ENCODE results near the gene HSPB8.

HSPB8 gene

DNA sequence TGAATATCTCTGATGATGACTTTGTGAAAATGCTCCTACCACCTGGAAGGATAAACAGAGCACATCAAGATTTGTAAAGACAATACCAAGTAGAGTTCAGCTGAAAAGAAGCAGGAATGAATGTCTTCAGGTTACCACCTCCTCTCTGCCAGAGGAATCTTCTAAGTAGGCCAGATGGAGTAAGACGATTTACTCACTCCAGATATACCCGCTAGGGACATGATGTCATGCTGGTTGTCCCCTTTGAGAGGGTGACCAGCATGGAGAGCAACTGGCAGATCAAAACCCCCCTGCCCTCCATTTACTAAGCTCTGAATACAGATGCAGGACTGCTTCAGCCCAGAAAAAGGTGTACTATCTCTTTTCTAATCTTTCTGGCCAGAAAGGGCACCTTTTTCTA, 39.3 kb upstream of the HSPB8 start:
- in situ Hi-C loops (cut with HindIII; ENCODE audit: low pct_ligation_motif_present, low sequenced_read_pairs): no loop called here

DNA sequence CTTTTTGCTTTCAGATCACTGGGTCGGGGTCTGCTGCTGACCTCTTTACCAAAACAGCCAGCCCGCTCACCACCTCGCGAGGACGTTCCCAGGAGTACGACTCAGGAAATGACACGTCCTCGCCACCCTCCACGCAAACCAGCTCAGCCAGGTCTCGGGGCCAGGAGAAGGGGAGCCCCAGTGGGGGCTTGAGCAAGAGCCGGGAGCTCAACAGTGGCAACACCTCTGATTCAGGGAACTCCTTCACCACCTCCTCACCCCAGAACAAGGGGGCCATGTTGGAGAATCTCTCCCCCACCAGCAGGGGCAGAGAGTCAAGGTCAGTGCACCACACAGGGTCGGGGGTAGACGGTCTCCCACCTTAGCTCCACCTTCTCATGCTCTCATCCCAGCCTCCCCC, 33.4 kb upstream of the HSPB8 start:
- no peaks in the 10 kb centered on the region for H3K27me3 ChIP-seq (replicated peaks)
- no peak overlapping the region for H3K27ac ChIP-seq
- H3K36me3 ChIP-seq (replicated peaks): no peaks in the 10 kb centered on the region
- TF ChIP-seq, protein P1, sequence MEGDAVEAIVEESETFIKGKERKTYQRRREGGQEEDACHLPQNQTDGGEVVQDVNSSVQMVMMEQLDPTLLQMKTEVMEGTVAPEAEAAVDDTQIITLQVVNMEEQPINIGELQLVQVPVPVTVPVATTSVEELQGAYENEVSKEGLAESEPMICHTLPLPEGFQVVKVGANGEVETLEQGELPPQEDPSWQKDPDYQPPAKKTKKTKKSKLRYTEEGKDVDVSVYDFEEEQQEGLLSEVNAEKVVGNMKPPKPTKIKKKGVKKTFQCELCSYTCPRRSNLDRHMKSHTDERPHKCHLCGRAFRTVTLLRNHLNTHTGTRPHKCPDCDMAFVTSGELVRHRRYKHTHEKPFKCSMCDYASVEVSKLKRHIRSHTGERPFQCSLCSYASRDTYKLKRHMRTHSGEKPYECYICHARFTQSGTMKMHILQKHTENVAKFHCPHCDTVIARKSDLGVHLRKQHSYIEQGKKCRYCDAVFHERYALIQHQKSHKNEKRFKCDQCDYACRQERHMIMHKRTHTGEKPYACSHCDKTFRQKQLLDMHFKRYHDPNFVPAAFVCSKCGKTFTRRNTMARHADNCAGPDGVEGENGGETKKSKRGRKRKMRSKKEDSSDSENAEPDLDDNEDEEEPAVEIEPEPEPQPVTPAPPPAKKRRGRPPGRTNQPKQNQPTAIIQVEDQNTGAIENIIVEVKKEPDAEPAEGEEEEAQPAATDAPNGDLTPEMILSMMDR (IDR thresholded peaks at IDR 0.05; ENCODE audit: low read depth, low read length, missing control alignments): no peak
- no peak for DNase-seq
- in situ Hi-C loops (cut with HindIII; ENCODE audit: low pct_ligation_motif_present, low sequenced_read_pairs): no loop called here
- no peak overlapping the region for H3K4me3 ChIP-seq (ENCODE audit: low read depth, low read length)

More for the DNA sequence above, 39.3 kb upstream of the HSPB8 start:
- Histone ChIP-seq H3K36me3 (replicated peaks) (no peaks in the 10 kb centered on the region), H3K27me3 (replicated peaks) (no peaks in the 10 kb centered on the region), H3K4me3 (ENCODE audit: low read depth, low read length) (no peak overlapping the region), H3K27ac (no peak overlapping the region)
- TF ChIP-seq, protein P1 (IDR thresholded peaks at IDR 0.05; ENCODE audit: low read depth, low read length, missing control alignments): no peak
- no peak for DNase-seq

DNA sequence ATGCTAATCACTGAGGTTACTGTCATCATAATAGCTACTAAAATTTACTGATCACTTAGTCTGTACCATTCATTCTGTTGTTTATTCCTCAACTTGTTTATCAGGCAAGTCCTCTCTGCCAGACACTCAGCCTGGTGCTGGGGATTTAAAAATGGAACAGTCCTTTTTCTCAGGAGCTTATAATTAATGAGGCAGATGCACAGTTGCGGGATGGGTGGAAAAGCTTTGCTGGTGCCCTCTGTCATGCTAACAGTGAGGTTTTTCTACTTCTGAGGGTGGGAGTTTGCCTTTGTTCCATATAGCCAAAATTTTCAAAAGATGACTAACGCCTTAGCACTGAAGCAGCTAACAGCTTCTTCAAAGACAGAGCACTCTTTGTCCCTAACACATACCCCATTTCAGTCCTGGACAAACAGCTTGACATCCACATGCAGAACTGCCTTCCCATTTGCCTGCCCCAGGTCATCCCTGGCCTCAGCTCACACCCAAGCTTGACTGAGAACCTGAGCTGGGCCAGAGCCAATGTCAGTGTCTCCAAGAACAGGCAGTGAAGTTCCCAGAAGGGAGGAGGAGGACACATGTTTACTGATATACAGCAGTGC, 30.8 kb upstream of the HSPB8 start:
- in situ Hi-C loops (cut with HindIII; ENCODE audit: low pct_ligation_motif_present, low sequenced_read_pairs): no loop called here
- TF ChIP-seq, protein P1 (IDR thresholded peaks at IDR 0.05; ENCODE audit: low read depth, low read length, missing control alignments): no peak
- no peak for DNase-seq
- Histone ChIP-seq H3K27ac (no peak overlapping the region), H3K27me3 (replicated peaks) (no peaks in the 10 kb centered on the region), H3K36me3 (replicated peaks) (no peaks in the 10 kb centered on the region), H3K4me3 (ENCODE audit: low read depth, low read length) (no peak overlapping the region)

DNA sequence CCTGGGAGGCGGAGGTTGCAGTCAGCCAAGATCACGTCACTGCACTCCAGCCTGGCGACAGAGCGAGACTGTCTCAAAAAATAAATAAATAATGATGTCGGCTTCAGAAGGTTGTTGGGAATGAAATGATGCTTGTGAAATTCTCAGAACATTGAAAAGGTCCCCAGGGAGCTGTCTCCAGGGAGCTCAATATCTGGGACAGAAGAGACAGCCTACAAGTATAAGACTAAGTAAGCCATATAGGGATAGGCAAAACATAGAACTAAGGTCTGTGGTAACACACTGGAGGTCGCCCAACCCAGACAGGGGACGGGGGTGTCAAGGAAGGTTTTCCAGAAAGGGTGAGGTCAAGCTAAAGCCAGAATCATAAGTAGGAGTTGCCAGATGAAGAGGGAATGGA, 29.5 kb upstream of the HSPB8 start:
- TF ChIP-seq, protein P1 (IDR thresholded peaks at IDR 0.05; ENCODE audit: low read depth, low read length, missing control alignments): no peak
- in situ Hi-C loops (cut with HindIII; ENCODE audit: low pct_ligation_motif_present, low sequenced_read_pairs): no loop called here
- DNase-seq: no peak

DNA sequence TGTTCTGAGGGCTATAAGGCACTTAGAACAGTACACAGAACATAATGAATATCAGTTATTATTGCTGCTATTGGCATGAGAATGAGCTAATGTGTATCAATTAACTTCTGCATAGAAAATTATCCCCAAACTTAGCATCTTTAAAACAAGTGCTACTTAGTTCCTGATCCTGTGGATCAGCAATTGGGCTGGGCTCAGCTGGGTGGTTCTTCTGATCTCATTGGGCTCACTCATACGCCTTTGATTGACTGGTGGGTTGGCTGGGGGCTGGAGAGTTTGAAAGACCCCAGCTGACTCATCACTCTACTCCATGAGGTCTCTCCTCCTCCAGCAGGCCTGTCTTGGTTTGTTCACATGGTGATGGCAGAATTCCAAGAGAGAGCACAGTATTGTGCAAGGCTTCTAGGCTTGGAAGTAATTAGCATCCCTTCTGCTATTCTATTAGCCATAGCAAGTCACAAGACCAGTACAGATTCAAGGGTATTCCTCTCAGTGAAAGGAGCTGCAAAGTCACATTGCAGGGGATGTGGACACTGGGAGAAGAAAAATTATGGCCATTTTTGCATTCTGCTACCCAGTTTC, 27.2 kb upstream of the HSPB8 start:
- TF ChIP-seq, protein P1 (IDR thresholded peaks at IDR 0.05; ENCODE audit: low read depth, low read length, missing control alignments): no peak
- no peaks in the 10 kb centered on the region for H3K36me3 ChIP-seq (replicated peaks)
- no peak overlapping the region for H3K4me3 ChIP-seq (ENCODE audit: low read depth, low read length)
- no peak overlapping the region for H3K27ac ChIP-seq
- no peak for DNase-seq
- in situ Hi-C loops (cut with HindIII; ENCODE audit: low pct_ligation_motif_present, low sequenced_read_pairs): no loop called here
- H3K27me3 ChIP-seq (replicated peaks): no peaks in the 10 kb centered on the region

More for the DNA sequence above, 29.5 kb upstream of the HSPB8 start:
- no peak overlapping the region for H3K4me3 ChIP-seq (ENCODE audit: low read depth, low read length)
- H3K36me3 ChIP-seq (replicated peaks): no peaks in the 10 kb centered on the region
- no peaks in the 10 kb centered on the region for H3K27me3 ChIP-seq (replicated peaks)
- H3K27ac ChIP-seq: no peak overlapping the region

Data from brain microvascular endothelial cell (primary cell).